ENCODE results near the gene ZNF148. TPM values are rescaled to one million over a fixed set of nuclear protein-coding genes. Genes with fewer than 3 reads are reported as not detected.

ZNF148 gene
- total RNA-seq, 4 donors from 2014 or later: 17.0 to 34.9 (median 20.0) TPM

GRCh38 chr3:125386811-125387210, 11.7 kb upstream of the ZNF148 start:
- Histone ChIP-seq H3K4me1 (no peaks in the 10 kb centered on the region), H3K27me3 (no peaks in the 10 kb centered on the region), H3K27ac (no peak overlapping the region), H3K9me3 (no peaks in the 10 kb centered on the region), H3K4me3 (no peak overlapping the region), H3K36me3 (no peaks in the 10 kb centered on the region)
- in situ Hi-C loops (cut with MboI; ENCODE audit: low sequenced_read_pairs in 4 of 4) (no loop called here), intact Hi-C loops (cut with DNase I; ENCODE audit: low total_unique reads) (no loop called here)
- ATAC-seq (no peak), DNase-seq (no peak)
- TF ChIP-seq POLR2A (IDR thresholded peaks at IDR 0.05): no peak
- no peak for TF ChIP-seq CTCF (IDR thresholded peaks at IDR 0.05 in 4 of 5, conservative IDR thresholded peaks at IDR 0.05 in 1 of 5)

GRCh38 chr3:125383744-125384143, 8.6 kb upstream of the ZNF148 start:
- TF ChIP-seq CTCF (IDR thresholded peaks at IDR 0.05 in 4 of 5, conservative IDR thresholded peaks at IDR 0.05 in 1 of 5) (no peak), POLR2A (IDR thresholded peaks at IDR 0.05) (no peak)
- Histone ChIP-seq H3K27me3 (no peaks in the 10 kb centered on the region), H3K4me1 (no peaks in the 10 kb centered on the region), H3K36me3 (no peaks in the 10 kb centered on the region), H3K4me3 (no peak overlapping the region), H3K9me3 (no peaks in the 10 kb centered on the region), H3K27ac (no peak overlapping the region)
- in situ Hi-C loops (cut with MboI; ENCODE audit: low sequenced_read_pairs in 4 of 4): no loop called here
- intact Hi-C loops (cut with DNase I; ENCODE audit: low total_unique reads): no loop called here
- DNase-seq: no peak
- ATAC-seq: no peak

GRCh38 chr3:125382298-125382697, 7.2 kb upstream of the ZNF148 start:
- H3K4me3 ChIP-seq: no peak overlapping the region
- H3K36me3 ChIP-seq: no peaks in the 10 kb centered on the region
- no peaks in the 10 kb centered on the region for H3K4me1 ChIP-seq
- ATAC-seq (no peak), DNase-seq (no peak)
- TF ChIP-seq CTCF (IDR thresholded peaks at IDR 0.05 in 4 of 5, conservative IDR thresholded peaks at IDR 0.05 in 1 of 5): no peak
- TF ChIP-seq POLR2A (IDR thresholded peaks at IDR 0.05): no peak
- in situ Hi-C loops (cut with MboI; ENCODE audit: low sequenced_read_pairs in 4 of 4) (no loop called here), intact Hi-C loops (cut with DNase I; ENCODE audit: low total_unique reads) (no loop called here)
- H3K27ac ChIP-seq: no peak overlapping the region
- no peaks in the 10 kb centered on the region for H3K27me3 ChIP-seq
- no peaks in the 10 kb centered on the region for H3K9me3 ChIP-seq

- ATAC-seq: no peak
- in situ Hi-C loops (cut with MboI; ENCODE audit: low sequenced_read_pairs in 4 of 4) (no loop called here), intact Hi-C loops (cut with DNase I; ENCODE audit: low total_unique reads) (no loop called here)
- no peaks in the 10 kb centered on the region for H3K4me1 ChIP-seq
- no peaks in the 10 kb centered on the region for H3K36me3 ChIP-seq
- TF ChIP-seq CTCF (IDR thresholded peaks at IDR 0.05 in 4 of 5, conservative IDR thresholded peaks at IDR 0.05 in 1 of 5): no peak
- no peak for TF ChIP-seq POLR2A (IDR thresholded peaks at IDR 0.05)
- no peaks in the 10 kb centered on the region for H3K9me3 ChIP-seq
- no peak for DNase-seq
- no peak overlapping the region for H3K4me3 ChIP-seq
- no peak overlapping the region for H3K27ac ChIP-seq
- H3K27me3 ChIP-seq: no peaks in the 10 kb centered on the region
Measured at GRCh38 chr3:125381743-125382142, 6.6 kb upstream of the ZNF148 start.

GRCh38 chr3:125381314-125381713, 6.2 kb upstream of the ZNF148 start:
- intact Hi-C loops (cut with DNase I; ENCODE audit: low total_unique reads) (no loop called here), in situ Hi-C loops (cut with MboI; ENCODE audit: low sequenced_read_pairs in 4 of 4) (no loop called here)
- no peaks in the 10 kb centered on the region for H3K36me3 ChIP-seq
- no peak overlapping the region for H3K4me3 ChIP-seq
- no peak for TF ChIP-seq CTCF (IDR thresholded peaks at IDR 0.05 in 4 of 5, conservative IDR thresholded peaks at IDR 0.05 in 1 of 5)
- TF ChIP-seq POLR2A (IDR thresholded peaks at IDR 0.05): no peak
- no peak overlapping the region for H3K27ac ChIP-seq
- DNase-seq (no peak), ATAC-seq (no peak)
- peaks cover 0 to under 1% of the 10 kb centered on the region in 2 donors for H3K4me1 ChIP-seq
- no peaks in the 10 kb centered on the region for H3K9me3 ChIP-seq
- no peaks in the 10 kb centered on the region for H3K27me3 ChIP-seq
